GM18861 (cell line): ENCODE measurements around the gene UBXN11.
"Not testable (repeated sequence)": the region's sequence is repeated elsewhere in the genome, so short reads cannot be mapped to it uniquely, and the experiment has no call there.

ENCODE experiments used
- ATAC-seq: cut with Tn5 transposase; IDR thresholded peaks from one replicate; pipeline ENCODE4 v1.9.1; 2021; ENCODE audit not compliant: unreplicated experiment

The UBXN11 gene

DNA sequence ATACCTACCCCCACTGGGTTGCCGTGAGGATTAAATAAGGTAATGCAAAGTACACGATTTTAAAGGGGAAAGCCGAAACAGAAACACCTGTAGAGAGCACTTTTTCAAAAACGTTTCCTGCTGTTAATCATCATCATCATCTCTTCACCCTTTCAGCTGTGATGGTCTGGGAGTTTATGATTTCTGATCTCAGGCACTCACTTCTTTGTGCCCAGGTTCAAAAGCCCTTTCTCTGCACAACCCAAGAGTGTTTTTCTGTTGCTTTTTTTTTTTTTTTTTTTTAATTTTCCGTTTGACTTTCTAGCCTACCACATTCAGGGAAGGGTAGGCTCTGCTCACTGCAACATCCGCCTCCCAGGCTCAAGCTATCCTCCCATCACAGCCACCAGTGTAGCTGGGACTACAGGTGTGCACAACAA, 936 bp upstream of the UBXN11 start:
- ATAC-seq, result no peak

DNA sequence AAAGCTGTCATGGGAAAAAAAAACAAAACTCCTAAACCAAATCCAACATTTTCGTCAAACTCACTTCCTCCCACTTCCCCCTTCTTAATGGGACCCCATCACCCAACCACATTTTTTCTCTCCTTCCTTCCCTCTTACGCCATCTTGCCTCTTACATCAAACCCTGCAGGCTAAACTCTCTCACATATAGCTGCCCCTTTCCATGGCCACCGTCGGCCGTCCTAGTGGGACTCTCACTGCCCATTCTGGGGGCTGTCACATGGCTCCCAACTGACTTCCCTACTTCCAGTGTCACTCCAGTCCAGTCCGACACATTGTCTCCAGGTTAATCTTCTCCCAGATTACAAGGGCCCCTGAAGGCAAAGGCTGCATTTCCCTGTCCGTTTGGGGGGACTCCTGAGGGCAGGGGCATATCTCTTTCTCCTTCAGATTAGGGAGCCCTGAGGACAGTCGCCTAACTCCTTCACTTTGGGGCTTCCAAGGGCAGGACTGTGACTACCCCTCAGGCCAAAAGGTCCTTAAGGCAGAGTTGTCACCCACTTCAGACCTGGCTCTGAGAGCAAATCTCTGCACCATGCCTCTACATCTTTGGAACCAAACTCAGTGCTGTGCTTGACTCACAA, 658 bp downstream of the UBXN11 start:
- ATAC-seq, result no peak

DNA sequence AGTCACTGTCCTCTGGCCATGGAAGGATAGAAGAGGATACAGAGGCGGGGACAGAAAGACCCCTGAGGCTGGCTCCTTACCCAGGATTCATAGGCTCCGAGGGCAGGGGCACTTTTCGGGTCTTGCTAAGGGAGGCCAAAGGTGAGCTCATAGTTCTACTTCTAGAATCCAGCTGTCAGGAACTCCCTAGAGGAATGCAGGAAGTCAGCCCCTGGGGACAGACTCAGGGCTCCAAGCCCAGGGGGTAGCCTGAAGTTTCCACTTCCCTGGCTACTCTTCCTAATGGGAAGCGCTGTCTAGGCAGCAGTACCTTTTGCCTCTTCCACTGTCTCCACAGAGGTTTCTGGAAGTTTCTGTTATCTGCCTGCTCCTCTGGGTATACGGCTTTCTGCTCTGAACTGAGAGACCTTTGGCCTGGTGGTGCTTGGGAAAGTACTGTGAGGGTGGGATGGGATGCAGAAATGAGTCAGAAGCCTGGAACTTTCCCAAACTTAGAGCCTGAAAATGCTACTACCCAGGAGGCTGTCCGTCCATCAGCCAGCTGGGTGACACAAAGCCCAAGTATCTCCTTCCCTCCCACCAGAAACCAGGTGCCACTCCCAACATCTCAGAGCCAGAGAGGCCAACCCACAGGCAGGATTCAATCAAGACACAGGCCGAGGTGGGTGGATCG, 3.6 kb downstream of the UBXN11 start:
- ATAC-seq, result no peak

DNA sequence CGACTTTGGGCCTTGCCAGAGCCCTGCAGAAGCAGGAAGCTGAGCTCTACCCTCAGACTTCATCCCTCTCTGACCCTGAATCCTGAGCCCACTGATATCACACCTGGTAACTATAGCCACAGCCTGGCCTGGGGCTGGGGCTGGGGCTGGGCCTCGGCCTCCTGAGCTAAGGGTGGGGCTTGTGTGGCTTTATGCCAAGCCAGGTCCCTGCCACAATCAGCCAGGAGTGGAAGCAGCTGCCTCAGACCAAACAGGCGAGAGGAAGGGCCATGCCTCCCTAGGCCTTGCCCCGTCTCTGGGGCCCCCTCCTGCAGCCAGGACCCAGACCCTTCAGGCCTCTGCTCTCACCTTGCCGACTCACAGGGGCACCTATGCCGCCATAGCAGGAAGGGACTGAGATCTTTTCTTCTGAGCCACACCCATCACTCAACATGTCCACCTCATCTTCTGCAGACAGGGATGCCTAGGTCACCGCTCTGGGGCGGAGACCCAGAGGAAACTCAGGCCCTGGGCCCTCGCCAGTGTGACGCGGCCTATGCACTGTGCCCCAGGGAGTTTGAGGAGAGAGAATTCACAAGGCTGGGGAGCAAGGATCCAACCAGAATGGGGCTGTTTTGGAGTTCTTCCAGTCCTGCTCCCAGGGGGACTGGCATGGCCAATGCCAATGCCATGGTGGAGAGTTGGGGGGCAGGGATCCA, 5.7 kb downstream of the UBXN11 start:
- ATAC-seq, result no peak

DNA sequence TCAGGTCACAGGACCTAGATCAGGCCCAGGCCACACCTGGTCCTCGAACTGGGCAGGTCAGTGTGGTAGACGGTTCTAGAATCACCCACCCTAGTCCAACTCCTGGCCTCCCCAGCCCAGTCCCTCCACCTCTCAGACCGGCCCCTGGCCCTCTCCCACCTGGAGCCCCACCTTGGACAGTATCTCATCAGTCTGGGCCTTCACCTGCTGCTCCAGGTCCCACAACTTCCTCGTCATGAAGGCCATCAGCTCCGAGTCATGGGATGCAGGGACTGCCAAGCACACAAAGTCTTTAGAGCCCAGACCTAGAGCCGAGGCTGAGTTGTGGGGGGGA, 8.7 kb downstream of the UBXN11 start:
- no peak for ATAC-seq

DNA sequence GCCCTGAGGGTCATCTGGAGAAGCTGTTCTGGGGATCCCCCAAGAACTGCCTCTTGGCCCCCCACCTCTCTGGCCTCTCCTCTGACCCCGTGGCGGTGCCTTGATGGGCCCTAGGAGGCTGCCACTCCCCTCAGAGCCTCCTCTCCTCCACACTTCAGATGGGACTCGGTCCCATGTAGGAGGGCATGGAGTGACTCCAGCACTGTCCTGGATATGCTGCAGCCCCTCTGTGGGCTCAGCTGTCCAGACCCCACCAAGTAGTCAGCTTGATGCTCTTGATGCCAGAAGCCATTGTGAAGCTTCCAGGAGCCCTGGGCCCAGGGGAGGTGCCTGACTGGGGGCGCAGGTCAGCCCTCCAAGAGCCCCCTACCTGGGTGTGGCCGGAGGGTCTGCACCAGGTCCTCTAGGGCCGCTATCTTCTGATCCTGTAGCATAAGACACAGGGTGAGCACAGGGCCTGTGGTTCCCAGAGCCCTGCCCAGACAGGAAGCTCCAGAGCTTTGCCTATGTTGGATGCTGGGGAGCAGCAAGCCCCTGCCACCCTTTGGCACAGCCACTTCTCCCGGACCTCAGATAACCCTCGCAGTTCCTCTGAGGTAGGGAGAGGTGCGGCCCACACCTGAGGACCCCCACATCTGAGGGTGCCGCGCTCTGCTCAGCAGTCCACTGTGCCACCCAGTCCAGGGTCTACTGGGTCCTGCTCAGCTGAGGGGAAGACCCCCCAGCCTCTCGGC, 9.2 kb downstream of the UBXN11 start:
- no peak for ATAC-seq

DNA sequence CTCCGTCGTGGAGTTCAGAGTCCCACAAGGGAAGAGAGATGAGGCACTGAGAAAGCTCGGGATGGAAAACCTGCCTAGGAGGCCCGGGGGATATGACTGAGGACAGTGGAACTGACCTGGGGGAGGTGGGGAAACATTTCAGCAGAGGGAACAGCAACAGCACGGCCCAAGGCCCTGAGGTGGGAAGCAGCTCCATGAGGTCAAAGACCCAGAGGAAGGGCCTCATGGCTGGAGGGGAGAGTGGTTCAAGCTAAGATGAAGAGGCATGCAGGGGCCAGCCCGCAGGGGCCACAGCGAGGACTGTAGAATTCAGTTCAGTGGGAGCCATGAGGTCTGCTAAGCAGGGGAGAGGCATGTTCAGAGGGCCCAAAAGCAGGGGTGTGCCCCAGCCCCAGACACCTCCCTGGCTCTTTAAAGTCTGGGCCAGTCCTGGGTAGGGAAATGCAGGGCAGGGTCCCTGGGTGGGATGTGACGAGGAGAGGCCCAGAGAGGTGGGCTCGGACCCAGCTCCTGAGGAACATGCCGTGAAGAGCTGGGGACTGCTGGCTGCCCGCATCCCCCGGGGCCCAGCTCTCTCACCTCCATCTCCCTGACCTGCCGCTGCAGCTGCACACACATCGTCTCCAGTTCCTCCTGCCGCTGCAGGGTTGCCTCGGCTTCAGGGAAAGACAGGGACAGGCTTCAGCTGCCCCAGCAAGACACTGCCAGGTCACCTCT, 9.9 kb downstream of the UBXN11 start:
- no peak for ATAC-seq

- ATAC-seq, result no peak
Observed at GRCh38 chr1:26295194-26296138, 11.0 kb downstream of the UBXN11 start.

DNA sequence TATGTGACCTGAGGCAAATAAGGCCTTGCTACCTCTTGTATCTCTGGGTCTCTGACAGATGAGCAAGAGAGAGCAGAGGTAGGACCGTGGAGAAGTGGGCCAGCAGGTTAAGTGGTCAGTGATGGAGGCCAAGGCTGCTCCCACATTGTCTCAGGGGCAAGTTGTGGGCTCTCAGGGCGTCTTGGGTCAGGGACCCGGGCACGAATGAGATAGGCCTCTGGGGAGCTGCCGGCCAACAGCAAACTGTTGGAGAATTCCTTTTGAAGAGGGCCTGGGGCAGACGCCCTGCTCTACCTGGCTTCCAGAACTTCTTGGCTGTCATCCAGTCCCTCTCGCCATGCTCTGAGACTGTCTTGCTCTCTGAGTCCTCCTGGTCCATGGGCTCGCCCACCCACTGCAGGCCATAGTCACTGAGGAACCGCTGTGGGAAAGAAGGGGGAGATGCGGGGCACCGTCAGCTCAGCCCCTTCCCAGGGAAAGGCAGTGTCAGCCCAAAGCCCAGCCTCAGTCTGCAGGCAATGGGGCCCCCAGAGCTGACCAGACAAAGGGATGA, 12.4 kb downstream of the UBXN11 start:
- no peak for ATAC-seq

DNA sequence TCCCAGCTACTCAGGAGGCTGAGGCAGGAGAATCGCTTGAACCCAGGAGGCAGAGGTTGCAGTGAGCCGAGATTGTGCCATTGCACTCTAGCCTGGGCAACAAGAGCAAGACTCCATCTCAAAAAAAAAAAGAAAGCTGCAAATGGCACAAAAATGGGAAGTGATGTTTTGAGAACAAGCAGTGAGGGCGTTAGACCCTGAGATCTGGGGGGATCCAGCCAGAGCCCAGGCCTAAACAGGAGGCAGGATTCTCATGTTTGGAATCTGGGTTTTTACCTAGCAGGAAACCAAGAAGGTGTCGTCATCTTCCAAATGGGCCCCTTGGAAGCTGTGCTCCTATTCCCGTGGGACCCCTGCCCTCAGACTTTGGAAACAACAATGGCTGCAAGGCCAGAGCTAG, 13.7 kb downstream of the UBXN11 start:
- ATAC-seq, result not testable (repeated sequence)

GRCh38 chr1:26291939-26292338, 14.5 kb downstream of the UBXN11 start:
- ATAC-seq, result no peak

GRCh38 chr1:26291433-26291832, 15.0 kb downstream of the UBXN11 start:
- ATAC-seq, result no peak

DNA sequence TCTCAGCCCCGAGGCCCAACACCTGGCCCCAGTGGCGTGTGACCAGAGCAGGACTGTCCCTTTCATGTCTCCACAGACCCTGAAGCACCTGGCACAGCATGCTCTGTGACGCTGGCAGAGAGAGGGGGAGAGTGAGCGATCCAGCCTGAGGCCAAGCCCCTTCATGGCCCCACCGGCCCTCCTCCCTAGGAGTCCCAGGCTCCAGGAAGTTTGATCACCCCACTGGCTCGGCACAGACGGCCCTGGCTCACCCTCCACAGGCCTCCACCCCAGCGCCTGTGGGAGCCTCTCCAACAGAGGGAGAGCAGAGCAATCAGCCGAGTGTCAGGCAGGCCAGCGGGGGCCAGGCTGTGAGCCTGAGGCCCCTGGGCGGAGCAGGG, 15.6 kb downstream of the UBXN11 start:
- ATAC-seq, result no peak

GRCh38 chr1:26290122-26290881, 16.1 kb downstream of the UBXN11 start:
- ATAC-seq, result no peak

DNA sequence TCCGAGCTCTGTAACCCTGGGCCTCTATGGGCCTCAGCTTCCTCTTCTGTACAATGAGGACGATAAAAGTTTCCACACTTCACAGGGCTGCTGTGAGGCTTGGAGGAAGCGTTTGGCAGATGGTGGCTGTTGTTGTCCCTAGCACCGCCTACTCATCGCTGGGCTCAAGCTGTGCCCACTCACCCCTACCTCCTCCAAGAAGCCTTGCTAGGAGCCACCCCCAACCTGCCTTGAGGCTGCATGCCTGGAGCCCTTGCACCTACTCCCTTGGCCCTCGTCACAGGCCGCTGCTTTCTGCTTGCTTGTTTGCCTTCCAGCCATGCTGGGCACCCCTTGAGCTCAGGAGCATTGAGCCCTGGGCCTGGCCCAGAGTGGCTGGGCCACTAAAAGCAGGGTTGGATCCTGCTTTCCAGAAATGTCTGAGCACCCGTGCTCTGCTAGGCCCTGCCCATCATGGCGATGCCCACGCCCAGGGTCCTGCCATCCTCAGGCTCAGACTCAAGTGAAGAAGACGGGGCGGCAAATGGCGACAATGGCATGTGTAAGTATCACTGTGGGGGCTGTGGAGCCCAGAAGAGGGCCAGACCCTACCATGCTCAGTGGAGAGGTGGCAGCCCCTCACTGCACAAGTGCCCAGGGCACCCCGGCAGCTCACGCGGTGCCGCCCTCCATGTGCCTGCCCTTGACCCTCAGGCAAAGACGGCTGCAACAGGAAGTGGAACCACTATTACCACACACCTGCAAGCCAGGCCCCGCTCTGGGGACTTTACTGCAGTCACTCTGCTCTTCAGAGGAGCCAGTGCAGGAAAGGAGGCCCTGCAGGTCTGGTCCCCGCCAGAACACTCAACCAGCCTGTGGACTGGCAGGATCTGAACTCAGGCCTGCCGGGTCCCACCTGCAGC, 17.0 kb downstream of the UBXN11 start:
- ATAC-seq, result peak; percentile 32

- no peak for ATAC-seq
Observed at GRCh38 chr1:26288311-26288941, 18.0 kb downstream of the UBXN11 start.

DNA sequence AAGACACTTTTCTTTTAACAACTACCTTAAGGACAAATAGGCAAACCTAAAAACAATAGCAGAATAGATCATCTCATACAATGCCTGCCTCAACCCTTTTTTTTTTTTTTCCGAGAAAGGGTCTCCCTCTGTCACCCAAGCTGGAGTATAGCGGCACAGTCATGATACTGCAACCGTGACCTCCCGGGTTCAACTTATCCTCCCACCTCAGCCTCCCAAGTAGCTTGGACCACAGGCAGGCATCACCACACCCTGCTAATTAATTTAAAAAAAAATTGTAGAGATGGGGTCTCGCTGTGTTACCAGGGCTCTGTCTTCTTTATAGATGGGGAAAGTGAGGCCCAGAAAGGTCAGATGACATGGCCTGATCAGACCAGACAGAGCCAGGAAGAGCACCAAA, 18.6 kb downstream of the UBXN11 start:
- no peak for ATAC-seq
